Epithelial cell of esophagus (primary cell): Measurements from ENCODE around the gene CHIT1.

Experiments
- DNase-seq: peaks from one replicate; pipeline ENCODE4 v3.0.0; 2010; ENCODE audit warnings: low read depth
- H3K4me3 ChIP-seq: 2 replicates; pipeline ENCODE4 v1.5.1; 2011; ENCODE audit warnings: mild to moderate bottlenecking, low read length, control low read depth
- CTCF ChIP-seq: IDR thresholded peaks from 2 replicates; pipeline ENCODE4 v1.5.1; 2011; ENCODE audit warnings: low read depth, mild to moderate bottlenecking, low read length, control low read depth, inconsistent platforms; ENCODE audit not compliant: insufficient read depth; ENCODE audit errors: missing control alignments

Gene CHIT1

GRCh38 chr1:203223012-203223775 is 6.3 kb downstream of the CHIT1 start:
- DNase-seq, result no peak
- no peak overlapping the region for H3K4me3 ChIP-seq
- TF ChIP-seq CTCF, result no peak

- DNase-seq, result no peak
- H3K4me3 ChIP-seq, result no peak overlapping the region
- no peak for TF ChIP-seq CTCF
Observed at GRCh38 chr1:203219934-203220333, 9.5 kb downstream of the CHIT1 start.

GRCh38 chr1:203219171-203219570 is 10.3 kb downstream of the CHIT1 start:
- no peak for DNase-seq
- TF ChIP-seq CTCF, result no peak
- H3K4me3 ChIP-seq, result no peak overlapping the region

DNA sequence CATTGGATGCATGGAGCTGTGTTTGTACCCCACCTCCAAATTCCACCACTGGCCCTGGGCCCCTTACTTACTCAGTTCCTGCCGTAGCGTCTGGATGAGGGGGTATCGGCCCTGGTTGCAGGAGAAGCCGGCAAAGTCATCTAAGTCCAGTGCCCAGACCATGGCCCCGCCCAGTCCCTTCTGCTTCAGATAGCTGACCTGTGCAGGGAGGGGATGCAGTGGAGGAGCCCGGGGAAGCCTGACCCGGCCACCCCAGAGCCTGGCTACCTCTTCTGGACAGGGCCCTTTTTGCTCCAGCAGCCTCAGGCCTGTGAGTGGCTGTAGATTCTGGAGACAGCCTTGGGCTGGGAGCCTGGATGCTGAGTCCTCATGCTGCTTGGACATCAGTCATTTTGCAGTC is 11.8 kb downstream of the CHIT1 start:
- no peak overlapping the region for H3K4me3 ChIP-seq
- no peak for DNase-seq
- TF ChIP-seq CTCF, result no peak

DNA sequence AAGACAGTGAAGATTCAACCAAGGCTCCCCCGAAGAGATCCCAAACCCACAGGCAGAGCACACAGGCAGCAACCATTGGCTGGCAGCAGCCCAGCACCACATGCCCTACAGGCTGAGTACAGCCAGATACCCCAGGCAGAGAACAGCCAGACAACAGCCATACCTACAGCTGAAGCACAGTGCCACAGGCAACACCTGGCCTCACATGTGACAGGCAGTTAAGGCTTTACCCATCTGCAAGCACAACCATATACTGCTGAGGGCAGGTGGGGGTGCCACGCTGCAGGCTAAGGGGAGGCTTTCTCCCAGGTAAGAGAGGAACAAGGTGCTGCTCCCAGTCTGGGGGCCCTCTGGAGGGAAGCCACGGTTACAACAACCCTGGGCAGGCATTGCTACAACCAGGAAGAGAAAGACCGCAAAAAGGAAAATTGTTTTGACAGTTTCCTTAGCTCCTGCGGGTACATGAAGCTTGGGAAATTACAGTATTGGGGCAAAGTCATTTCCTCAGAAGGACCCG is 12.3 kb downstream of the CHIT1 start:
- no peak overlapping the region for H3K4me3 ChIP-seq
- peak; percentile 36 for DNase-seq
- TF ChIP-seq CTCF, result peak; percentile 28

GRCh38 chr1:203216274-203217138 is 13.0 kb downstream of the CHIT1 start:
- peak; percentile 73 for DNase-seq
- no peak overlapping the region for H3K4me3 ChIP-seq

More at GRCh38 chr1:203216274-203217138, 13.0 kb downstream of the CHIT1 start:
- peak; percentile 72 for TF ChIP-seq CTCF
